ENCODE data around the gene PIKFYVE.

- no peak for TF ChIP-seq CTCF (conservative IDR thresholded peaks at IDR 0.05 in 1 of 2, IDR thresholded peaks at IDR 0.05 in 1 of 2; ENCODE audit: low read depth in 1 of 2, low read length in 2 of 2)
- no peak for TF ChIP-seq EZH2 (IDR thresholded peaks at IDR 0.05; ENCODE audit: low read length, missing control alignments)
Observed at GRCh38 chr2:208350610-208351009, 84.6 kb downstream of the PIKFYVE start.

Data from fibroblast of lung (primary cell).